Ovary (tissue), 9 donors: ENCODE data around the gene GLB1L. TPM values are rescaled to one million over a fixed set of nuclear protein-coding genes. Genes with fewer than 3 reads are reported as not detected.

Source experiments
- DNase-seq, 5 donors: peaks; one replicate each; pipeline ENCODE4 v3.0.0-alpha.2; 2019 to 2020
- H3K27ac ChIP-seq, 2 donors: fragments of 200-600 bp; one replicate each; pipeline versions ENCODE4 v1.5.1 to v1.8.0; 2019 to 2022
- H3K27me3 ChIP-seq: fragments of 200-600 bp; one replicate; pipeline ENCODE4 v1.8.0; 2022
- H3K36me3 ChIP-seq: fragments of 200-600 bp; sonication (generic); one replicate; pipeline ENCODE4 v1.5.1; 2019
- H3K4me1 ChIP-seq: one replicate; pipeline ENCODE4 v1.8.1; 2013; ENCODE audit warnings: mild to moderate bottlenecking, moderate library complexity; ENCODE audit not compliant: insufficient read depth
- H3K4me3 ChIP-seq: fragments of 200-600 bp; sonication (generic); one replicate; pipeline ENCODE4 v1.5.1; 2017
- H3K9me3 ChIP-seq, 2 donors: fragments of 200-600 bp in 1 of 2; sonication (generic) in 1 of 2; one replicate each; pipeline versions ENCODE4 v1.5.1 to v1.8.1; 2013 to 2019; ENCODE audit warnings: mild to moderate bottlenecking in 1 of 2, moderate library complexity in 1 of 2
- EP300 ChIP-seq: sonication (generic); formaldehyde crosslinking; IDR thresholded peaks from one replicate; pipeline ENCODE4 v1.6.1; 2017; ENCODE audit warnings: antibody characterized with exemption
- POLR2A ChIP-seq: fragments of 450-650 bp; IDR thresholded peaks from one replicate; pipeline ENCODE4 v1.6.1; 2017; ENCODE audit warnings: antibody characterized with exemption, mild to moderate bottlenecking, moderate library complexity
- WGBS, 3 donors: extraction: QIAGEN DNeasy Blood & Tissue Kit in 1 of 3; methylation state at CpG; one replicate each; pipeline versions ENCODE4 v1.1.5 to v1.1.7; 2013 to 2017; 5-methylcytosine and 5-hydroxymethylcytosine counted together
- intact Hi-C, 4 donors: fragments of 100-400 bp; cut with DNase I; formaldehyde crosslinking; loops; one replicate each; pipeline versions ENCODE4 v1.11.0 to v1.15.1; 2022 to 2023
- polyA plus RNA-seq, 2 donors: library from polyadenylated mRNA; stranded (reverse); fragments of 200-250 nt in 1 of 2; fragments of 350-450 nt in 1 of 2; fragmentation: Illumina TruSeq in 1 of 2; extraction: RNeasy Lipid Tissue Mini Kit (QIAGEN cat#74804) in 1 of 2; gene quantifications; one replicate each; pipeline ENCODE4 v1.2.3, GENCODE V29; 2013 to 2014
- total RNA-seq, 7 donors: library from RNA; depleted of rRNA in 2 of 7; stranded (reverse); fragments of >200 nt in 2 of 7; fragmentation: NEBNext Ultra II Directional in 3 of 7; extraction: Animal tissue kit (Norgen Biotek cat#: 25700) in 3 of 7; gene quantifications; one replicate each; pipeline versions ENCODE4 v1.1.0 to v1.2.4, GENCODE V29; 2016 to 2023
- TF ChIP-seq, protein P1 (sequence below), 3 donors: fragments of 450-650 bp in 2 of 3; fragments of 200-600 bp in 1 of 3; IDR thresholded peaks; one replicate each; pipeline versions ENCODE4 v1.5.1 to v1.8.0; 2016 to 2022; ENCODE audit warnings: antibody characterized with exemption in 3 of 3, mild to moderate bottlenecking in 1 of 3
- donor health status: DM: no; HTN: no; CAD: no; lungs with moderate emphysema.
- donor health status: DM: no; HTN: no; CAD: no.
- donor health status: Bipolar disorder and iron deficiency.
- donor health status: DM: yes; HTN: yes; CAD: no.
- donor health status: DM: no; HTN: no; CAD: no.
- donor health status: DM: yes; HTN: yes; CAD: no.

GLB1L gene
- total and polyA plus RNA-seq, 9 donors: 5.7 to 20.3 (median 13.9) TPM

DNA sequence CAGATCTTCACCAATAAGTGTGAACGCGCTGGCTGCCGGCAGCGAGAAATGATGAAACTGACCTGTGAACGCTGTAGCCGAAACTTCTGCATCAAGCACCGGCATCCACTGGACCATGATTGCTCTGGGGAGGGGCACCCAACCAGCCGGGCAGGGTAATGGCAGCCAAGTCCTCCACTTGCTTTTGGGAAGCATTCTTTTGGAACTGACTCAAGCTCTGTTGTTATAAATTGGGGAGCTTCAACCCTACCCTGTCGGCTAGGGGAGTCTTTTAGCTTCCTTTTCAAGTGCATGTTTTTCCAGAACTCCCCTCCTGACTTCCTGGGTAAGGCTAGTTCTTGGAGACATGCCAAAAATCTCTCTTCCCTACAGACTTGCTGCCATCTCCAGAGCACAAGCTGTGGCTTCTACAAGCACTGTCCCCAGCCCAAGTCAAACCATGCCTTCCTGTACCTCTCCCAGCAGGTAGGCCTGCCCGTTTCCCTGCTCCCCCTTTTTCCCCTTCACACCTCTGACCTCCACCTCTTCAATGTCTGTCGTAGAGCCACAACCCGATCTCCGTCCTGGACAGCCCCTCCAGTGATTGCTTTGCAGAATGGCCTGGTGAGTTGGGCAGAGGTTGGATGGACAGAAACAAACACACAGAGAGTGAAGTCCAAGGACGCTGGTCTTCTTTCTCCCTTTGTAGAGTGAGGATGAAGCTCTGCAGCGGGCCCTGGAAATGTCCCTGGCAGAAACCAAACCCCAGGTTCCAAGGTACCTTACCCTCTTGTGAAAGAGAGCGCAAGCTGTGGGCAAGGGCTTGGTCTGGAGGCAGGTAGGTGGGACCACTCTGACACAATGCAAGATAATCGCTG, 37.1 kb downstream of the GLB1L start:
- DNase-seq: peak in 3 of 5 donors; percentile 45 to 57 (median 47)
- Histone ChIP-seq H3K4me3 (no peak overlapping the region), H3K9me3 (no peaks in the 10 kb centered on the region), H3K27me3 (no peaks in the 10 kb centered on the region), H3K4me1 (peaks cover 4% of the 10 kb centered on the region), H3K27ac (peak overlapping the region in 1 of 2 donors; percentile 89), H3K36me3 (no peaks in the 10 kb centered on the region)
- TF ChIP-seq EP300: no peak
- TF ChIP-seq POLR2A: no peak
- TF ChIP-seq, protein P1, sequence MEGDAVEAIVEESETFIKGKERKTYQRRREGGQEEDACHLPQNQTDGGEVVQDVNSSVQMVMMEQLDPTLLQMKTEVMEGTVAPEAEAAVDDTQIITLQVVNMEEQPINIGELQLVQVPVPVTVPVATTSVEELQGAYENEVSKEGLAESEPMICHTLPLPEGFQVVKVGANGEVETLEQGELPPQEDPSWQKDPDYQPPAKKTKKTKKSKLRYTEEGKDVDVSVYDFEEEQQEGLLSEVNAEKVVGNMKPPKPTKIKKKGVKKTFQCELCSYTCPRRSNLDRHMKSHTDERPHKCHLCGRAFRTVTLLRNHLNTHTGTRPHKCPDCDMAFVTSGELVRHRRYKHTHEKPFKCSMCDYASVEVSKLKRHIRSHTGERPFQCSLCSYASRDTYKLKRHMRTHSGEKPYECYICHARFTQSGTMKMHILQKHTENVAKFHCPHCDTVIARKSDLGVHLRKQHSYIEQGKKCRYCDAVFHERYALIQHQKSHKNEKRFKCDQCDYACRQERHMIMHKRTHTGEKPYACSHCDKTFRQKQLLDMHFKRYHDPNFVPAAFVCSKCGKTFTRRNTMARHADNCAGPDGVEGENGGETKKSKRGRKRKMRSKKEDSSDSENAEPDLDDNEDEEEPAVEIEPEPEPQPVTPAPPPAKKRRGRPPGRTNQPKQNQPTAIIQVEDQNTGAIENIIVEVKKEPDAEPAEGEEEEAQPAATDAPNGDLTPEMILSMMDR (IDR thresholded peaks at IDR 0.05): no peak
- intact Hi-C loops: no loop called here
- WGBS, 3 donors: 38 to 53% (median 39%) methylated on average over 17 of the region's 17 CpGs

DNA sequence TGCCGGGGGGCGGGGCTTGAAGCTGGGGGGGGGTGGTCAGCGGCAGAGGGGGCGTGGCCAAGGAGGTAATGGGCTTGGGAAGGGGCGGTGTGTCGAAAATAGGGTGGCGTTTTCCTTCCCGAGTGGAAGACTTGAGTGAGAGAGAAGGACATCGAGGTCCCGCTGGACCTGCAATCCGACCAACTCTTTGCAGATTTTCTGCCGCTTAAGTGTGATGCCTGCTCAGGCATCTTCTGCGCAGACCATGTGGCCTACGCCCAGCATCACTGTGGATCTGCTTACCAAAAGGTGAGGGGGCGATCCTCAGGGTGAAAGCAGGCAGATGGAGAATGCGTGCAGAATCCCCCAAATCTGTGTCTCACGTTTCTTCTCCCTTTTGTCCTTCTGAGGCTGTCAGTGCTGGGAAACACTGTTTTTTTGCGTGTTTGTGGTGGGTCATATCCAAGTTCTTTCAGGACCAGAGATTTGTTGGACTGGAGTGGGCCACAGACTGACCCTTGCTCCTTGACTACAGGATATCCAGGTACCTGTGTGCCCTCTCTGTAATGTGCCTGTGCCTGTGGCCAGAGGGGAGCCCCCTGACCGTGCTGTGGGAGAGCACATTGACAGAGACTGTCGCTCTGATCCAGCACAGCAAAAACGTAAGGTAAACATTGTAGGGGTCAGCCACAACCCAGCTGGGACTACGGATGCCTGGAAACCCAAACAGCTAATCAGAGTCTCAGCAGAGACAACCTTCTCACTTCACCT, 37.9 kb downstream of the GLB1L start:
- Histone ChIP-seq H3K4me3 (peak overlapping the region; percentile 75), H3K27me3 (no peaks in the 10 kb centered on the region), H3K9me3 (no peaks in the 10 kb centered on the region), H3K27ac (peak overlapping the region; percentile 89 to 99), H3K4me1 (peaks cover 4% of the 10 kb centered on the region), H3K36me3 (no peaks in the 10 kb centered on the region)
- 3 to 6% (median 6%) methylated on average over 22 of the region's 22 CpGs for WGBS, 3 donors
- peak in 1 of 5 donors; percentile 42 for DNase-seq
- intact Hi-C loops: no loop called here
- TF ChIP-seq, protein P1 (IDR thresholded peaks at IDR 0.05): no peak
- no peak for TF ChIP-seq POLR2A
- no peak for TF ChIP-seq EP300

DNA sequence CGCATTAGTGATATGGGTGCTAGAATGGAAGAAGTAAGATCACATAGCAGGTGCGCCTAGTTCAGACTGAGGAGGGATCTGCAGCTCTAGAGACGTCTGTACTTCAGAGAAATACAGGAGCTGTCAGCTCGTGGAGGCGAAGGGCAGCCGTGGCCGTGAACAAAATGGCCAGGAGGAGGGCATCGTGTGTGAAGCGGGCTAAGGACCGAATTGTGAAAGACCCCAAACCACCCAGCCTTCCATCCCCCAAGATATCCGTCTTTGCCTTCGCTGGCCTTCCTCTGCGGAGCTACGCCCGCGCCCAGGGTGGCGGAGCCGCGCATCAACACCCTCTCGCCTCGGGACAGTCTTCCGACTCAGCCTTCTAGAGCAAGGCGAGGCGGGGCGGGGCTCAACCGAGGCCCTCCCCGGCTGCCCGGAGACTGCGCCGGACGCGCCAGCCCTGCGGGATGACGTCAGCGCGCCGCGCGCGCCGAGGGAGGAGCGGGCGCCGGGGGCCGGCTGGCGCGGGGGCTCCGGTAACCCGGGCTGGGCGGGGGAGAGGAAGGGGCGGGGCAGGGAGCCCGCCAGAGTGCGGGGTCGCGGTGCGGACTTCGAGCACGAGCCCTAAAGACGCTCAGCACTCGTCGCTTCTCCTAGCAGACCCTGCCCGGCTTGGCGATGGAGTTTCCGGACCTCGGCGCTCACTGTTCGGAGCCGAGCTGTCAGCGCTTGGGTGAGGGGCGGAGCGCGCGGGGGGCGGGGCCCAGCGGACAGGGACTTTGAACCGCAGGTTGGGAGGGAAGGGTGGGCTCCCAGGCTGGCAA, 38.7 kb downstream of the GLB1L start, which contains the start of gene ZFAND2B:
TSS of gene ZFAND2B (plus strand) at position 455 of the 806 bp plus-strand sequence. CDS start at position 661, 206 bp downstream.
- Histone ChIP-seq H3K36me3 (no peaks in the 10 kb centered on the region), H3K4me1 (peaks cover 4% of the 10 kb centered on the region), H3K27me3 (no peaks in the 10 kb centered on the region), H3K27ac (peak within 1 kb of the TSS; percentile 89 to 99), H3K4me3 (peak within 1 kb of the TSS; percentile 75), H3K9me3 (no peaks in the 10 kb centered on the region)
- 1% methylated on average over 52 to 76 of the region's 76 CpGs for WGBS, 3 donors
- TF ChIP-seq POLR2A (peak; percentile 96), EP300 (no peak)
- TF ChIP-seq, protein P1 (IDR thresholded peaks at IDR 0.05): peak in 2 of 3 donors; percentile 27 to 29
- DNase-seq: peak; percentile 95 to 97 (median 95)
- intact Hi-C loops: no loop called here

DNA sequence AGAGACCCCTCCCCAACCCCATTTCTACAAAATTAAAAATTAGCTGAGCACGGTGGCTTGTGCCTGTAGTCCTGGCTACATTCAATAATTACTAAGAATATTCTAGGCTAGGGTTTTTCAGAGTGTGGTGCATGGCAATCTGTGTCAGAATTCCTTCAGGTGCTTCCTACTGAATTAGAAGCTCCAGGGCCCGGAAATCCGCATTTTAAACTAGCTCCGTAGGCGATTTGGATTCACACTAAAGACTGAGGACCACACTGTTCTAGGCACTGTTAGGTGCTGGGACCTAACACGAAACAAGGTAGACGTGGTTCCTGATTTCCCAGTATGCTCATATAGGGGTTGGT, 39.3 kb downstream of the GLB1L start:
- peak overlapping the region; percentile 89 to 99 for H3K27ac ChIP-seq
- no peak for DNase-seq
- peak overlapping the region; percentile 75 for H3K4me3 ChIP-seq
- H3K4me1 ChIP-seq: peaks cover 4% of the 10 kb centered on the region
- intact Hi-C loops: no loop called here
- TF ChIP-seq, protein P1 (IDR thresholded peaks at IDR 0.05): no peak
- no peak for TF ChIP-seq EP300
- no peak for TF ChIP-seq POLR2A
- H3K9me3 ChIP-seq: no peaks in the 10 kb centered on the region
- WGBS, 3 donors: 11 to 22% (median 18%) methylated on average over 7 of the region's 7 CpGs
- no peaks in the 10 kb centered on the region for H3K27me3 ChIP-seq
- no peaks in the 10 kb centered on the region for H3K36me3 ChIP-seq
